Glomerular visceral epithelial cell (primary cell): ENCODE results near the gene DNAH11.
"Not testable (repeated sequence)": the region's sequence is repeated elsewhere in the genome, so short reads cannot be mapped to it uniquely, and the experiment has no call there.

Experiments used
- DNase-seq: peaks from one replicate; pipeline ENCODE4 v3.0.0-alpha.2; 2016; ENCODE audit errors: extremely low spot score

DNAH11 gene

DNA sequence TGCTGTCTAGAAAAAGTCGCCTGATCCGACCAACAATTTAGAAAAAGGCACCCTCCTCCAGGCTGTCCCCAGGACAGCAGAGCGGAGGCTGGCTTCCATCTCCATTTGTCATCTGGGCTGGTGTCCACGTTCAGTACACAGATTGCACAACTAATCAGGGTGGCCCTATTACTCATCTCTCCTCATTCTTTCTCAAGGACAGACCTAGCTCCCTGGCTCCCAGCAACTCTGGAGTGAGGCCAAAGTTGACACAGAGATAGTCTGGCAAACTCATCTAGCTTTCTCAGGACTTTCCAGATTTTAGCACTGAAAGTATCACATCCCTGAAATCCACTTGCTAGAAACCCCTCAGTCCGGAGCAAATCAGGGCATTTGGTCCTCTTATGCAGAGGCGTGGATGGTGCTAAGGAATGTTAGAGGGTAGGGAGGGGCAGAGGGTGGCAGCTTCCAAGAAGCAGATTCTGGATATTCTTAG lies 75.1 kb downstream of the DNAH11 start:
- DNase-seq = no peak

DNA sequence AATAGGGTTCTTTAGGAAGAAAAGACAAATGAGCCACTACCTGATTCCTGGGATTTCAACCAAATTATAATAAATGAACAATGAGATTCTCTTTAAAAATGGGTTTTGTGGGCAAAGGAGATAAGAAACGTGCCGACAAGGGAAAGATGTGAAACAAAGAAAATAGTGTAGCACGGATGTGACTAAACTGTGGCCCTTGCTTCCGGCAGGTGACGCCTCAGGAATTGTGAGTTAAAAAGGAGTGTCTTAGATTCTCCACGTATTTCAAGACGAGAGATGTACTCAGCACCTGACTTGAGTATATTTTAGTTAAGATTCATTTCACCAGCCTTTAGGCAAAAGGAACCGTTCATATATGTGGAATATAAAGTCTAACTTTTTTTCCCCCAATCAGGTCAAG lies 75.9 kb downstream of the DNAH11 start:
- DNase-seq = no peak

DNA sequence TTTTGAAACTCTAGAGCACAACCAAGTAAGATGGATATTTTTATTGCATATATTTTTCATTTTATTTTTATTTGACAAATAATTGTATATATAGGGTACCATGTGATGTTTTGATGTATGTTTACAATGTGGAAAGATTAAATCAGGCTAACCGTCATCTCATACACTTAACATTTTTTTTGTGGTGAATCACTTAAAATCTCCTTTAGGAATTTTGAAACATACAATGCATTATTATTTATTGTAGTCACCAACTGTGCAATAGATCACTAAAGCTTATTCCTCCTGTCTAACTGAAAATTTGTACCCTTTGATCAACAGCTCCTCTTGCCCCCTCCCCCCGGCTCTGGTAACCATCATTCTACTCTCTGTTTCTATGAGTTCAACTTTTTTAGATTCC lies 77.2 kb downstream of the DNAH11 start:
- DNase-seq = no peak

DNA sequence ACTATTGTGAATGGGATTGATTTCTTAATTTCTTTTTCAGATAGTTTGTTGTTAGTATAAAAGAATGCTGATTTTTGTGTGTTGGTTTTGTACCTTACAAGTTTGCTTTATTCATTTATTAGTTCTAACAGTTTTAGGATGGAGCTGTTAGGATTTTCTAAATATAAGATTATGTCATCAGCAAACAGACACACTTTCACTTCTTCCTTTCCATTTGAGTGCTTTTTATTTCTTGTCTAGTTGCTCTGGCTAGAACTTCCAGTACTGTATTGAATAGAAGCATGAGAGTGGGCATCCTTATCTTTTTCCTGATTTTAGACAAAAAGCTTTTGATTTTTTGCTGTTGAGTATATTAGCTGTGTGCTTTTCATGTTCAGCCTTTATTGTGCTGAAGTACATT lies 81.5 kb downstream of the DNAH11 start:
- no peak for DNase-seq

- DNase-seq = no peak
Observed at GRCh38 chr7:21636694-21637093, 93.9 kb downstream of the DNAH11 start.

DNA sequence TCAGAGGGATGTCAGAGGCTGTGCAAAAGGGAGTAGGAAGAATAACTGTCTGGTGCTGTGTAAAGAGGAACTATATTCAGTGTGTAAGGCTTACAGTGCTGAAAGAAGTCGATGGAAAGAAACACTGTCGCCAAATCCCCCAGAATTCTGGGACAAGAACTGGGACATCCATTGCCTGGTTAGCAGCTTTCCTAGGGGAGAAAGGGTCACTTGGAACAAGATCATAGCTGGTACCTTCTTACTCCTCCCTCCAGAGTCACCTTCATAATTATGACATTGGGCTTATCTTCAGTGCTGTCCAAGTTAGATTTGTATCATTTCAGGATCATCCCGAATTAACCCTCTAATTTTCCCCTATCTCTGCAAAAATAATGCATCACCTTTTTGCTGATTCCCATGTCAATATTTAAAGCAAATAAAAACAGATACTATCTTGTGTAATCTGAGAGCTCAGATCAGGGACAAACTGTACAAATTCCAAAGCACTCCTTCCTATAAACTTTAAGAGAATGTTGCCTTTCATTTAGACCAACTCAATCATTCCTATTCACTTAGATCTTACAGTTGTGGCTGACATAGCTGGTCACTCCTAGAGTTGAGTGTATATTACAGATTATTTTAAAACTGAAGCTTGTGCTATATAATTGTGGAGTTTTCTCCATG lies 96.5 kb downstream of the DNAH11 start:
- DNase-seq = no peak

- DNase-seq = no peak
Observed at GRCh38 chr7:21640105-21640504, 97.3 kb downstream of the DNAH11 start.

GRCh38 chr7:21641546-21641945 lies 98.7 kb downstream of the DNAH11 start:
- DNase-seq = no peak

- no peak for DNase-seq
Observed at GRCh38 chr7:21642422-21642821, 99.6 kb downstream of the DNAH11 start.

GRCh38 chr7:21651697-21652096 lies 108.9 kb downstream of the DNAH11 start:
- DNase-seq = no peak

DNA sequence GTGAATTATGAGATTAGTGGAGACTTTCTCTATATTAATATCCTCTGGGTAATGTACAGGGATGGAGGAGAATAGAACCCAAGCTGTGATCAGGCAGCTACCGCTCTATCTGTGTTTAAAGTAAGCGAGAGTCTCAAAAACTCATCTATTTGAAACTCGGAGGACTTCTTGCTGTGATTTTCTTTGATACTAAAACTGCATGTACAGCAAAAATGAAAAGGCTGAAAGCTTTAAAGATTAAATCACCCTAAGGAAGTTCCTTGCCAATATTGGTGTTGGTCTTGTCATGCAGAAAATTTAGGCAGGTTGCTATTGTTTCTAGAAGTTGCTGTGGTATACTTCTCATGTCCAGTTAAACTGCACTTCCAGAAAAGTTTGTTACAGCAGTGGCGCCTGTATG lies 110.8 kb downstream of the DNAH11 start:
- DNase-seq = no peak

- DNase-seq = no peak
Observed at GRCh38 chr7:21656081-21656480, 113.2 kb downstream of the DNAH11 start.

DNA sequence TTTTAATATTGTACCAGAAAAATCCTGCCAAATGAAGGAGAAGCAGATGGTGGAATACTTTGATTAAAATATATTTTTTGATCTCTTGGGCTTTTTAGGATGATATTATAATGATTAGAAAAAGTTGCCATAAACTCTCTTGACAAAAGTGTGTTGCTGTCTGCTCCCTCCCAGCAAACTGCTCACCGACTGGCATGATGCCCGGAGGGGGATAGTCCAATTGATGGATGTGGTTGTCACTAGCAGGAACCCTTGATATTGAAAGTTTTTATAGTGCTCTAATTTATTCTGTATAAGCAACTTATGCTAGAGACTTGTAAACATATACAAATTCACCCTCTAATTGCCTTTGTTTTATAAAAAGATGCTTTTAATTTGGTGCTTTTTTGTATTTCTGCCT lies 114.0 kb downstream of the DNAH11 start:
- no peak for DNase-seq

GRCh38 chr7:21670496-21670895 lies 127.7 kb downstream of the DNAH11 start:
- no peak for DNase-seq

DNA sequence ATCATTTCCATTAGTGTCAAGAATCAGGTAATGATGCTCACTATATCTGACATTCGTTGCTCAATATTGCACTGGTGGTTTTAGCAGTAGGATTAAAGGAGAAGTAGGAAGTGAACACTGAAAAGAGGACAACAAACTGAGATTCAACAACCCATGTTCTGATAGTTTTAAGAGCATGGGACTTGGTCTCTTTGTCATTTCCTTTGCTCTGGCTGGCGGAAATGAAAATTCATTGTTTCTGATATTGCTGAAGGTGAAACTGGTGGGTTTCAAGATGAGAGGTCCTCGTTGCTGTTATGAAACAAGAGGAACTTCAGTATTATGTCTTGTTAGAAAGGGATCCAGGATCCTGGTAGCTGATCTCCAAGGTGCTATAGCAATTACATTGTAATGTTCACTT lies 129.0 kb downstream of the DNAH11 start:
- no peak for DNase-seq

- no peak for DNase-seq
Observed at GRCh38 chr7:21675255-21675654, 132.4 kb downstream of the DNAH11 start.

DNA sequence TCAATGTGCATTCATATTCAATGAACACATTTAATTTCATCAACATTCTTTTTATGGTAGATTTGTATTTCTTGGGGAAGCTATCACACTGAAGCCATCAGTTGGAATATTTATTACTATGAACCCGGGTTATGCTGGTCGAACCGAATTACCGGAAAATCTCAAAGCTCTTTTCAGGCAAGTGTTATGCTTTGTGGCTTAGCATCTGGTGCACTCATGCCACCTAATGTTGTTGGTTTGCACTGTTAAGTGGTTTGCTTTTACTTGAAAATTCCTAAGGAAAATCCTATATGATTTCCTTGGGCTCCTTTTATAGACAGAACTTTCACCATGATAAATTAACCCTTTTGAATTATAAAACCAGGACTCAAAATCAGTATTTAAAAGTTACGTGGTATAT lies 147.9 kb downstream of the DNAH11 start:
- DNase-seq = no peak

GRCh38 chr7:21691146-21691545 lies 148.3 kb downstream of the DNAH11 start:
- not testable (repeated sequence) for DNase-seq

GRCh38 chr7:21700587-21700986 lies 157.7 kb downstream of the DNAH11 start:
- not testable (repeated sequence) for DNase-seq

DNA sequence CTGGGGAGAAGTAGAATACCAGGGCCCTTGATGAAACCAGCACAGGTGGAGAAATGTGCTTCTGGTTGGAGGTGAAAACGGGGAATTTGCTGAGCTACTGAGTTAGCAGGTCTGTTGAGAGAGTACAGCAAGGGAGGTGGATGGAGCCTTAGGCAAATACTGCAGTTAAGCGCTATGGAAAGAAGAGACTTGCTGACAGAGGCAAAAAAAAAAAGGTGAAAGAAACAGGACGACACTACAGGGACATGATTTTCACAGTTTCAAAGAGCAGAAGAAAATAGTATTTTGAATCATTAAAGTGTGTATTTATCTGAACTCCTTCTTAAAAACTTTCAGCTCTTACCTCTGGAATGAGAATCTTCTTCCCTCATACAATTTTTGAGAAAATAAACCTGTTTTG lies 159.5 kb downstream of the DNAH11 start:
- no peak for DNase-seq

GRCh38 chr7:21704359-21704758 lies 161.5 kb downstream of the DNAH11 start:
- no peak for DNase-seq

GRCh38 chr7:21706131-21706530 lies 163.3 kb downstream of the DNAH11 start:
- no peak for DNase-seq

- no peak for DNase-seq
Observed at GRCh38 chr7:21707566-21707965, 164.7 kb downstream of the DNAH11 start.

GRCh38 chr7:21708096-21708495 lies 165.3 kb downstream of the DNAH11 start:
- DNase-seq = no peak
